HEK293 (cell line): ENCODE results near the gene HOXD9.
A peak's percentile ranks its signal among the peaks of the same experiment; 100 is the strongest.

Experiments
- CTCF ChIA-PET: fragments of 350-600 bp; formaldehyde crosslinking; extraction: SDS; loops from one replicate; lab custom pipeline; 2021; ENCODE audit warnings: antibody characterized with exemption; lab: Yijun Ruan, JAX
- POLR2A ChIA-PET: fragments of 300-600 bp; formaldehyde crosslinking; extraction: SDS; loops from one replicate; lab custom pipeline; 2020; ENCODE audit warnings: antibody characterized with exemption, inconsistent platforms; lab: Yijun Ruan, JAX
- H3K27ac ChIP-seq: fragments of 200-500 bp; sonication (Bioruptor generic); 2 replicates; pipeline ENCODE4 v1.5.1; 2014; ENCODE audit warnings: low read depth, low read length, control low read depth, inconsistent platforms; ENCODE audit errors: extremely low read depth
- H3K36me3 ChIP-seq, 2 experiments: fragments of 200-500 bp in 1 of 2; sonication (Bioruptor generic) in 1 of 2; 1 replicate in 1 of 2; 2 replicates in 1 of 2; pipeline ENCODE4 v1.5.1; 2014 to 2017; ENCODE audit warnings: inconsistent platforms in 2 of 2, low read length in 2 of 2; ENCODE audit not compliant: control insufficient read depth in 2 of 2, insufficient read depth in 1 of 2
- H3K4me1 ChIP-seq: fragments of 200-500 bp; sonication (Bioruptor generic); 2 replicates; pipeline ENCODE4 v1.5.1; 2014; ENCODE audit warnings: mild to moderate bottlenecking, low read length, inconsistent platforms; ENCODE audit not compliant: control insufficient read depth, insufficient read depth
- H3K4me3 ChIP-seq: 2 replicates; pipeline ENCODE4 v1.5.1; 2011; ENCODE audit warnings: low read depth, mild to moderate bottlenecking, control low read depth, low read length, moderate library complexity
- H3K9me3 ChIP-seq: fragments of 200-500 bp; sonication (Bioruptor generic); 2 replicates; pipeline ENCODE4 v1.5.1; 2014; ENCODE audit warnings: low read depth, low read length, inconsistent platforms; ENCODE audit not compliant: control insufficient read depth, insufficient read depth
- MZF1 ChIP-seq: fragments of 450-650 bp; formaldehyde crosslinking; IDR thresholded peaks from 2 replicates; pipeline ENCODE4 v1.5.1; 2017; ENCODE audit warnings: missing biosample characterization, missing genetic modification characterization, borderline replicate concordance
- PRDM1 ChIP-seq: fragments of 450-650 bp; formaldehyde crosslinking; IDR thresholded peaks from 2 replicates; pipeline ENCODE4; 2016; ENCODE audit warnings: missing biosample characterization, missing genetic modification characterization
- ZNF146 ChIP-seq: fragments of 450-650 bp; formaldehyde crosslinking; IDR thresholded peaks from 2 replicates; pipeline ENCODE4 v1.5.1; 2016; ENCODE audit warnings: missing biosample characterization, missing genetic modification characterization
- ZNF175 ChIP-seq: fragments of 450-650 bp; formaldehyde crosslinking; IDR thresholded peaks from 2 replicates; pipeline ENCODE4 v1.5.1; 2016; ENCODE audit warnings: missing biosample characterization, missing genetic modification characterization
- ZNF19 ChIP-seq: fragments of 450-650 bp; formaldehyde crosslinking; IDR thresholded peaks from 2 replicates; pipeline ENCODE4; 2016; ENCODE audit warnings: missing biosample characterization, missing genetic modification characterization, low read depth
- ZNF221 ChIP-seq: fragments of 450-650 bp; formaldehyde crosslinking; IDR thresholded peaks from 2 replicates; pipeline ENCODE4 v1.5.1; 2017; ENCODE audit warnings: missing biosample characterization, missing genetic modification characterization, borderline replicate concordance
- ZNF311 ChIP-seq: fragments of 450-650 bp; formaldehyde crosslinking; IDR thresholded peaks from 2 replicates; pipeline ENCODE4 v1.5.1; 2017; ENCODE audit warnings: missing biosample characterization, missing genetic modification characterization, borderline replicate concordance
- ZNF48 ChIP-seq: fragments of 450-650 bp; formaldehyde crosslinking; IDR thresholded peaks from 2 replicates; pipeline ENCODE4 v1.5.1; 2016; ENCODE audit warnings: missing biosample characterization, missing genetic modification characterization
- ZNF548 ChIP-seq: fragments of 450-650 bp; formaldehyde crosslinking; IDR thresholded peaks from 2 replicates; pipeline ENCODE4 v1.5.1; 2016; ENCODE audit warnings: missing biosample characterization, missing genetic modification characterization
- ZNF558 ChIP-seq: fragments of 450-650 bp; formaldehyde crosslinking; IDR thresholded peaks from 2 replicates; pipeline ENCODE4 v1.5.1; 2016; ENCODE audit warnings: missing biosample characterization, missing genetic modification characterization
- ZNF626 ChIP-seq: fragments of 450-650 bp; sonication (Bioruptor Pico); formaldehyde crosslinking; IDR thresholded peaks from 2 replicates; pipeline ENCODE4 v1.5.1; 2018; ENCODE audit warnings: missing biosample characterization, missing genetic modification characterization, inconsistent platforms
- ZNF677 ChIP-seq: fragments of 450-650 bp; IDR thresholded peaks from 2 replicates; pipeline ENCODE4 v1.5.0; 2018; ENCODE audit warnings: missing biosample characterization, mild to moderate bottlenecking, missing genetic modification characterization, moderate library complexity
- ZNF776 ChIP-seq: fragments of 450-650 bp; formaldehyde crosslinking; IDR thresholded peaks from 2 replicates; pipeline ENCODE4 v1.5.0; 2017; ENCODE audit warnings: missing biosample characterization, missing genetic modification characterization, borderline replicate concordance
- TF ChIP-seq, protein P1 (sequence below): fragments of 450-650 bp; formaldehyde crosslinking; conservative IDR thresholded peaks from 2 replicates; pipeline ENCODE4 v1.5.1; 2016; ENCODE audit warnings: low read depth, missing biosample characterization, missing genetic modification characterization
- TF ChIP-seq, protein P2 (sequence below): fragments of 450-650 bp; formaldehyde crosslinking; IDR thresholded peaks from 2 replicates; pipeline ENCODE4 v1.5.1; 2016; ENCODE audit warnings: missing biosample characterization, missing genetic modification characterization
- TF ChIP-seq, protein P3 (sequence below): fragments of 450-650 bp; formaldehyde crosslinking; IDR thresholded peaks from 2 replicates; pipeline ENCODE4 v1.5.1; 2016; ENCODE audit warnings: missing biosample characterization, missing genetic modification characterization
- TF ChIP-seq, protein P4 (sequence below): fragments of 450-650 bp; formaldehyde crosslinking; IDR thresholded peaks from 2 replicates; pipeline ENCODE4 v1.5.1; 2016; ENCODE audit warnings: missing biosample characterization, missing genetic modification characterization
- TF ChIP-seq, protein P5 (sequence below): fragments of 450-650 bp; formaldehyde crosslinking; IDR thresholded peaks from 2 replicates; pipeline ENCODE4 v1.5.1; 2017; ENCODE audit warnings: missing biosample characterization, missing genetic modification characterization
- TF ChIP-seq, protein P6 (sequence below): fragments of 450-650 bp; formaldehyde crosslinking; IDR thresholded peaks from 2 replicates; pipeline ENCODE4 v1.5.1; 2016; ENCODE audit warnings: missing biosample characterization, missing genetic modification characterization, low read depth

Gene HOXD9

DNA sequence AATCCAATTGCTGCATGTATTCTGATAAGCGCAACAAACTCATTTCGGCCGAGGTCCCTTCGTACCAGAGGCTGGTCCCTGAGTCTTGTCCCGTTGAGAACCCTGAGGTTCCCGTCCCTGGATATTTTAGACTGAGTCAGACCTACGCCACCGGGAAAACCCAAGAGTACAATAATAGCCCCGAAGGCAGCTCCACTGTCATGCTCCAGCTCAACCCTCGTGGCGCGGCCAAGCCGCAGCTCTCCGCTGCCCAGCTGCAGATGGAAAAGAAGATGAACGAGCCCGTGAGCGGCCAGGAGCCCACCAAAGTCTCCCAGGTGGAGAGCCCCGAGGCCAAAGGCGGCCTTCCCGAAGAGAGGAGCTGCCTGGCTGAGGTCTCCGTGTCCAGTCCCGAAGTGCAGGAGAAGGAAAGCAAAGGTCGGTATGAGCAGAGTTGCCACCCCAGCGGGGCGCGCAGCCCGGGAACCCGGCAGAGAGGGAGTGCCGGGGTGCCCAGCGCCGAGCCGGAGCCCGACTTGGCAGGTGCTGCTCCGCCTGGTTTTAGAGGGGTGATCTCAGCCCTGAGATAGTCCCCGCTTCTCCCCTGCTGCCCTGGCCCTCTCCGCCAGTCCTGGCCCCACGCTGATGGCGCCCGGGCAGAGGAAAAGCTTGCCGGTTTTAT lies 5.2 kb upstream of the HOXD9 start:
- H3K4me3 ChIP-seq = no peak overlapping the region
- H3K36me3 ChIP-seq = peaks cover 14 to 99% of the 10 kb centered on the region in 2 experiments; a peak in 2 of 3 replicates
- no peaks in the 10 kb centered on the region for H3K9me3 ChIP-seq
- POLR2A ChIA-PET = no interaction called here
- CTCF ChIA-PET = interaction anchor here (0.9 to 1.0 kb wide), 2 partner anchors 10 to 701 kb away, joined by 3 to 4 read pairs; no protein-coding TSS in a partner anchor
- TF ChIP-seq, protein P1, sequence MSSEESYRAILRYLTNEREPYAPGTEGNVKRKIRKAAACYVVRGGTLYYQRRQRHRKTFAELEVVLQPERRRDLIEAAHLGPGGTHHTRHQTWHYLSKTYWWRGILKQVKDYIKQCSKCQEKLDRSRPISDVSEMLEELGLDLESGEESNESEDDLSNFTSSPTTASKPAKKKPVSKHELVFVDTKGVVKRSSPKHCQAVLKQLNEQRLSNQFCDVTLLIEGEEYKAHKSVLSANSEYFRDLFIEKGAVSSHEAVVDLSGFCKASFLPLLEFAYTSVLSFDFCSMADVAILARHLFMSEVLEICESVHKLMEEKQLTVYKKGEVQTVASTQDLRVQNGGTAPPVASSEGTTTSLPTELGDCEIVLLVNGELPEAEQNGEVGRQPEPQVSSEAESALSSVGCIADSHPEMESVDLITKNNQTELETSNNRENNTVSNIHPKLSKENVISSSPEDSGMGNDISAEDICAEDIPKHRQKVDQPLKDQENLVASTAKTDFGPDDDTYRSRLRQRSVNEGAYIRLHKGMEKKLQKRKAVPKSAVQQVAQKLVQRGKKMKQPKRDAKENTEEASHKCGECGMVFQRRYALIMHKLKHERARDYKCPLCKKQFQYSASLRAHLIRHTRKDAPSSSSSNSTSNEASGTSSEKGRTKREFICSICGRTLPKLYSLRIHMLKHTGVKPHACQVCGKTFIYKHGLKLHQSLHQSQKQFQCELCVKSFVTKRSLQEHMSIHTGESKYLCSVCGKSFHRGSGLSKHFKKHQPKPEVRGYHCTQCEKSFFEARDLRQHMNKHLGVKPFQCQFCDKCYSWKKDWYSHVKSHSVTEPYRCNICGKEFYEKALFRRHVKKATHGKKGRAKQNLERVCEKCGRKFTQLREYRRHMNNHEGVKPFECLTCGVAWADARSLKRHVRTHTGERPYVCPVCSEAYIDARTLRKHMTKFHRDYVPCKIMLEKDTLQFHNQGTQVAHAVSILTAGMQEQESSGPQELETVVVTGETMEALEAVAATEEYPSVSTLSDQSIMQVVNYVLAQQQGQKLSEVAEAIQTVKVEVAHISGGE (tag by site-specific recombination) = no peak
- TF ChIP-seq ZNF146 = no peak
- no peak for TF ChIP-seq ZNF311 (tag by site-specific recombination)
- no peak for TF ChIP-seq ZNF19
- no peak for TF ChIP-seq ZNF548 (tag by site-specific recombination)
- no peak for TF ChIP-seq ZNF221 (tag by site-specific recombination)
- TF ChIP-seq, protein P2, sequence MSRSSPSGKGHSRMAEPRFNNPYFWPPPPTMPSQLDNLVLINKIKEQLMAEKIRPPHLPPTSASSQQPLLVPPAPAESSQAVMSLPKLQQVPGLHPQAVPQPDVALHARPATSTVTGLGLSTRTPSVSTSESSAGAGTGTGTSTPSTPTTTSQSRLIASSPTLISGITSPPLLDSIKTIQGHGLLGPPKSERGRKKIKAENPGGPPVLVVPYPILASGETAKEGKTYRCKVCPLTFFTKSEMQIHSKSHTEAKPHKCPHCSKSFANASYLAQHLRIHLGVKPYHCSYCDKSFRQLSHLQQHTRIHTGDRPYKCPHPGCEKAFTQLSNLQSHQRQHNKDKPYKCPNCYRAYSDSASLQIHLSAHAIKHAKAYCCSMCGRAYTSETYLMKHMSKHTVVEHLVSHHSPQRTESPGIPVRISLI (tag by site-specific recombination) = no peak
- TF ChIP-seq MZF1 (tag by site-specific recombination) = no peak
- no peak for TF ChIP-seq ZNF175 (tag by site-specific recombination)
- H3K4me1 ChIP-seq = no peaks in the 10 kb centered on the region
- H3K27ac ChIP-seq = peak overlapping the region; percentile 34; the same call in 1 of the 2 replicates

DNA sequence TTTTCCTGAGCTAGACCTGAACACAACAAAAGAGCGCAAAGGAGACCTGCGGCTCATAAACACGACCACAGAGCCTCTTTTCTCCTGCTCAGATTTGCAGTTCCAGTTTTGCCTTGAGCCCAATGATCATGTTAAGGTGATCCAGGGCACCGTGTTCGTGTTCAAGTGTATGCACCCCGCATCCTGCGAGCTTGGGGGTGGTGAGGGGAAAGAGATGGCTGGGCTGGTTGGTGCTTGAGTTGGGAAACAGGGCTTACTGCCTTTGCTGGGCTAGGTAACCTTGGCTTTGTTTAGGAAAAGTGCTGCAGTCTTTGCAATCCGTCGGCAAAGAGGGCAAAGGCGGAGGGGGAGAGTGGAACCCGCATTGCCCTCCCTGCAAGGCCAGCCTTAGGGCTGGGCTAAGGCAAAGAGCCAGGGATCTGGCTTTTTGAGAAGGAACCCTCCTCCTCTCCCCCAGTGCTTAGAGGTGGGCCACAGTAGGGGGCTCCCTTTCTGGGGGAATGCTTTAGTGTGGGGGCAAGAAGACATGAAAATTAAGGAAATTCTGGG lies 4.6 kb upstream of the HOXD9 start:
- CTCF ChIA-PET = interaction anchor here (0.6 to 1.0 kb wide), 3 partner anchors 9 to 700 kb away, joined by 3 to 4 read pairs (median 3); no protein-coding TSS in a partner anchor
- H3K36me3 ChIP-seq = peaks cover 14 to 99% of the 10 kb centered on the region in 2 experiments; a peak in 2 of 3 replicates
- H3K4me1 ChIP-seq = no peaks in the 10 kb centered on the region
- POLR2A ChIA-PET = no interaction called here
- H3K9me3 ChIP-seq = no peaks in the 10 kb centered on the region
- H3K4me3 ChIP-seq = no peak overlapping the region
- peak overlapping the region; percentile 34; the same call in 1 of the 2 replicates for H3K27ac ChIP-seq
- TF ChIP-seq, protein P3, sequence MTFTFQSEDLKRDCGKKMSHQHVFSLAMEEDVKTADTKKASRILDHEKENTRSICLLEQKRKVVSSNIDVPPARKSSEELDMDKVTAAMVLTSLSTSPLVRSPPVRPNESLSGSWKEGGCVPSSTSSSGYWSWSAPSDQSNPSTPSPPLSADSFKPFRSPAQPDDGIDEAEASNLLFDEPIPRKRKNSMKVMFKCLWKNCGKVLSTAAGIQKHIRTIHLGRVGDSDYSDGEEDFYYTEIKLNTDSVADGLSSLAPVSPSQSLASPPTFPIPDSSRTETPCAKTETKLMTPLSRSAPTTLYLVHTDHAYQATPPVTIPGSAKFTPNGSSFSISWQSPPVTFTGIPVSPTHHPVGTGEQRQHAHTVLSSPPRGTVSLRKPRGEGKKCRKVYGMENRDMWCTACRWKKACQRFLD (tag by site-specific recombination) = no peak
- TF ChIP-seq, protein P4, sequence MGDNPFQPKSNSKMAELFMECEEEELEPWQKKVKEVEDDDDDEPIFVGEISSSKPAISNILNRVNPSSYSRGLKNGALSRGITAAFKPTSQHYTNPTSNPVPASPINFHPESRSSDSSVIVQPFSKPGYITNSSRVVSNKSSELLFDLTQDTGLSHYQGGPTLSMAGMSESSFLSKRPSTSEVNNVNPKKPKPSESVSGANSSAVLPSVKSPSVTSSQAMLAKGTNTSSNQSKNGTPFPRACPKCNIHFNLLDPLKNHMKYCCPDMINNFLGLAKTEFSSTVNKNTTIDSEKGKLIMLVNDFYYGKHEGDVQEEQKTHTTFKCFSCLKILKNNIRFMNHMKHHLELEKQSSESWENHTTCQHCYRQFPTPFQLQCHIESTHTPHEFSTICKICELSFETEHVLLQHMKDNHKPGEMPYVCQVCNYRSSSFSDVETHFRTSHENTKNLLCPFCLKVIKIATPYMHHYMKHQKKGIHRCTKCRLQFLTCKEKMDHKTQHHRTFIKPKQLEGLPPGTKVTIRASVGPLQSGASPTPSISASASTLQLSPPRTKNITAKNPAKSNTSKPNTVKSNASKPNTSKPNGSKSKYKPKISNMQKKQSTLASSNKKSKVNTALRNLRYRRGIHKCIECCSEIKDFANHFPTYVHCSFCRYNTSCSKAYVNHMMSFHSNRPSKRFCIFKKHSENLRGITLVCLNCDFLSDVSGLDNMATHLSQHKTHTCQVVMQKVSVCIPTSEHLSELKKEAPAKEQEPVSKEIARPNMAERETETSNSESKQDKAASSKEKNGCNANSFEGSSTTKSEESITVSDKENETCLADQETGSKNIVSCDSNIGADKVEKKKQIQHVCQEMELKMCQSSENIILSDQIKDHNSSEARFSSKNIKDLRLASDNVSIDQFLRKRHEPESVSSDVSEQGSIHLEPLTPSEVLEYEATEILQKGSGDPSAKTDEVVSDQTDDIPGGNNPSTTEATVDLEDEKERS (tag by site-specific recombination) = no peak
- TF ChIP-seq ZNF558 (tag by site-specific recombination) = no peak
- no peak for TF ChIP-seq ZNF677
- TF ChIP-seq ZNF626 (tag by site-specific recombination) = no peak
- TF ChIP-seq ZNF48 = no peak
- TF ChIP-seq, protein P5, sequence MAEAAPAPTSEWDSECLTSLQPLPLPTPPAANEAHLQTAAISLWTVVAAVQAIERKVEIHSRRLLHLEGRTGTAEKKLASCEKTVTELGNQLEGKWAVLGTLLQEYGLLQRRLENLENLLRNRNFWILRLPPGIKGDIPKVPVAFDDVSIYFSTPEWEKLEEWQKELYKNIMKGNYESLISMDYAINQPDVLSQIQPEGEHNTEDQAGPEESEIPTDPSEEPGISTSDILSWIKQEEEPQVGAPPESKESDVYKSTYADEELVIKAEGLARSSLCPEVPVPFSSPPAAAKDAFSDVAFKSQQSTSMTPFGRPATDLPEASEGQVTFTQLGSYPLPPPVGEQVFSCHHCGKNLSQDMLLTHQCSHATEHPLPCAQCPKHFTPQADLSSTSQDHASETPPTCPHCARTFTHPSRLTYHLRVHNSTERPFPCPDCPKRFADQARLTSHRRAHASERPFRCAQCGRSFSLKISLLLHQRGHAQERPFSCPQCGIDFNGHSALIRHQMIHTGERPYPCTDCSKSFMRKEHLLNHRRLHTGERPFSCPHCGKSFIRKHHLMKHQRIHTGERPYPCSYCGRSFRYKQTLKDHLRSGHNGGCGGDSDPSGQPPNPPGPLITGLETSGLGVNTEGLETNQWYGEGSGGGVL = no peak
- no peak for TF ChIP-seq PRDM1 (tag by site-specific recombination)
- TF ChIP-seq, protein P6, sequence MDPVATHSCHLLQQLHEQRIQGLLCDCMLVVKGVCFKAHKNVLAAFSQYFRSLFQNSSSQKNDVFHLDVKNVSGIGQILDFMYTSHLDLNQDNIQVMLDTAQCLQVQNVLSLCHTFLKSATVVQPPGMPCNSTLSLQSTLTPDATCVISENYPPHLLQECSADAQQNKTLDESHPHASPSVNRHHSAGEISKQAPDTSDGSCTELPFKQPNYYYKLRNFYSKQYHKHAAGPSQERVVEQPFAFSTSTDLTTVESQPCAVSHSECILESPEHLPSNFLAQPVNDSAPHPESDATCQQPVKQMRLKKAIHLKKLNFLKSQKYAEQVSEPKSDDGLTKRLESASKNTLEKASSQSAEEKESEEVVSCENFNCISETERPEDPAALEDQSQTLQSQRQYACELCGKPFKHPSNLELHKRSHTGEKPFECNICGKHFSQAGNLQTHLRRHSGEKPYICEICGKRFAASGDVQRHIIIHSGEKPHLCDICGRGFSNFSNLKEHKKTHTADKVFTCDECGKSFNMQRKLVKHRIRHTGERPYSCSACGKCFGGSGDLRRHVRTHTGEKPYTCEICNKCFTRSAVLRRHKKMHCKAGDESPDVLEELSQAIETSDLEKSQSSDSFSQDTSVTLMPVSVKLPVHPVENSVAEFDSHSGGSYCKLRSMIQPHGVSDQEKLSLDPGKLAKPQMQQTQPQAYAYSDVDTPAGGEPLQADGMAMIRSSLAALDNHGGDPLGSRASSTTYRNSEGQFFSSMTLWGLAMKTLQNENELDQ (tag by site-specific recombination) = no peak
- TF ChIP-seq ZNF776 = no peak
